Stimulated activated CD4-positive, alpha-beta T cell treated with anti-CD3 and anti-CD28 coated beads, Interleukin-2, amount 100 ng/mL, for 4 hours (primary cell): ENCODE results near the gene ARGFX.
A peak's percentile ranks its signal among the peaks of the same experiment; 100 is the strongest.
"Not testable (repeated sequence)": the region's sequence is repeated elsewhere in the genome, so short reads cannot be mapped to it uniquely, and the experiment has no call there.

Experiments
- DNase-seq: peaks from one replicate; pipeline ENCODE4 v3.0.0-alpha.2; 2020; ENCODE audit warnings: low read depth

ARGFX gene

GRCh38 chr3:121567649-121568048 is at the start of gene ARGFX:
TSS of gene ARGFX (plus strand) at chr3:121567949. CDS start at chr3:121570714, 2,765 bp downstream.
- no peak for DNase-seq

GRCh38 chr3:121517953-121518655 is 49.6 kb upstream of the ARGFX start:
- no peak for DNase-seq

- no peak for DNase-seq
Observed at GRCh38 chr3:121520510-121520909, 47.2 kb upstream of the ARGFX start.

- DNase-seq = no peak
Observed at GRCh38 chr3:121529308-121529707, 38.4 kb upstream of the ARGFX start.

DNA sequence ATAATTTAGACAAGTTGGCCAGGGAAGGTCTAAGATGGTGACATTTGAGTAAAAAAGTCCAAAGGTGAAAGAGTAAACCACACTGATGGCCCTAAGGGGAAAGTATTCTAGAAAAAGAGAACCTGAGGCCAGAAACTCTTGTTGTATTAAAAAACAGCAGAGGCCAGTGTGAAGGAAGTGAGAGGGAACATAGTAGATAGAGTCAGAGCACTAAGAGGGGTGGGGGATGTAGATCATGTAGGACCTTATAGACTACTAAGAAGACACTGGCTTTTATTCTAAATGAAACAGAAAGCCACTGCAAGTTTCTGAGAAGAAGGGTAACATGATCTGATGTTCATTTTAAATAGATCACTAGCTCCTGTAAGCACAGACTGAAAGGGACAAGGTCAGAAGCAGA is 36.5 kb upstream of the ARGFX start:
- no peak for DNase-seq

GRCh38 chr3:121542924-121543323 is 24.8 kb upstream of the ARGFX start:
- no peak for DNase-seq

GRCh38 chr3:121545049-121545573 is 22.6 kb upstream of the ARGFX start:
- DNase-seq = no peak

DNA sequence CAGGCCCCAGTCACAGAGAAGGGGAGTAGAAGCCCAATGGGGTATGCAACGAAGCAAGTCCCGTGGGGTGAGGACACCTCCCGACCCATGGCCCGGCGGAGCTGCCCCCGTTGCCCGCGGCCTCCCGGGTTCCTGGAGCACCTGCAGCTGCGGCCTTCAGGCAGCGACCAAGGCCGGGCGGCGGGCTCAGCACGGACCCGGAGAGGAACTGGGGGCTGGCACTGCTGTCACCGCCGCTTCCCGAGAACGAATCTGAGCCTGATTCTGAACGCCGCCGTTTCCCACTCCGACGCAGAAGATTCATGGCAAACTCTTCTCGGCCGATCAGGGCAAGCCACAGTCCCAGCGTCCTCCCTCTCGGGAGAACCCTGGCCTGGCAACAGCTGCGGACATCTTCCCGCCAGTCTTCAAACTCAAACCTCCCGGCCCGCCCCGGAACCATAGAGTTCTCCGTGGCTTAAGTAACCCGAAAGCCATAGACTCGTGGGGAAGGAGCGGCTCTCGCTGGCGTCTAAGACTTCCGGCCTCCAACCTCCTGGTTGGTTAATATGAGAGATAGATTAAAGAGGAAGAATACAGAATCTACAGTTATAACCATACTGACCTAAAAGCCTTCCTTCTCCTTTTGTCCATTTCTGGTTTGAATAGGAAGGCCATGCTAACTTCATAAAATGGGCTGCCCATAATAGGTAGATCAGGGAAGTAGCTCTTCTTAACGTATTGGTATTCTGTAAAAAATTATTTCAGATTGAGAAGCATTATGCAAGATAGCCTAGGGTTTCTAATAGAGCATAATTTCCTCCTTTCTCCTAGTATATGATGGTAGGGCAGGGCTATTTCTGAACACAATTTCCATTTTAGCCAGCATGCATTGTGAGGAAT is 21.9 kb upstream of the ARGFX start, which contains the start of gene POLQ:
POLQ (minus strand) TSS at position 415 of the 882 bp plus-strand sequence; CDS start at position 304, 111 bp downstream.
- peak; percentile 80 for DNase-seq

- no peak for DNase-seq
Observed at GRCh38 chr3:121552379-121552778, 15.4 kb upstream of the ARGFX start.

GRCh38 chr3:121552797-121553196 is 15.0 kb upstream of the ARGFX start:
- no peak for DNase-seq

GRCh38 chr3:121557426-121557934 is 10.3 kb upstream of the ARGFX start:
- no peak for DNase-seq

- DNase-seq = no peak
Observed at GRCh38 chr3:121562148-121562547, 5.6 kb upstream of the ARGFX start.

DNA sequence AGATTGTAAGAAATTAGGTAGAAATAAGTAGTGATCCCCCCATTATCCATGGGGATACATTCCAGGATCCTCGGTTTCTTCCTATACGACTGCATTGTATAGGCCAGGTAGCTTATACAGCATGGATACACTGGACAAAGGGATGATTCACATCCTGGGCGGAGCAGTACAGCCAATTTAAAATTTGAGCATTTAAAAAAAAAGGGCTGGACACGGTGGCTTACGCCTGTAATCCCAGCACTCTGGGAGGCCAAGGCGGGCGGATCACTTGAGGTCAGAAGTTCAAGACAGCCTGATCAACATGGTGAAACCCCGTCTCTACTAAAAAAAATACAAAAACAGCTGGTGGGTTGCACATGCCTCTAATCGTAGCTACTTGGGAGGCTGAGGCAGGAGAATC is 976 bp upstream of the ARGFX start:
- no peak for DNase-seq

- no peak for DNase-seq
Observed at GRCh38 chr3:121574449-121574848, 6.7 kb downstream of the ARGFX start.

- DNase-seq = no peak
Observed at GRCh38 chr3:121581691-121582090, 13.9 kb downstream of the ARGFX start.

GRCh38 chr3:121584418-121584817 is 16.7 kb downstream of the ARGFX start:
- no peak for DNase-seq

DNA sequence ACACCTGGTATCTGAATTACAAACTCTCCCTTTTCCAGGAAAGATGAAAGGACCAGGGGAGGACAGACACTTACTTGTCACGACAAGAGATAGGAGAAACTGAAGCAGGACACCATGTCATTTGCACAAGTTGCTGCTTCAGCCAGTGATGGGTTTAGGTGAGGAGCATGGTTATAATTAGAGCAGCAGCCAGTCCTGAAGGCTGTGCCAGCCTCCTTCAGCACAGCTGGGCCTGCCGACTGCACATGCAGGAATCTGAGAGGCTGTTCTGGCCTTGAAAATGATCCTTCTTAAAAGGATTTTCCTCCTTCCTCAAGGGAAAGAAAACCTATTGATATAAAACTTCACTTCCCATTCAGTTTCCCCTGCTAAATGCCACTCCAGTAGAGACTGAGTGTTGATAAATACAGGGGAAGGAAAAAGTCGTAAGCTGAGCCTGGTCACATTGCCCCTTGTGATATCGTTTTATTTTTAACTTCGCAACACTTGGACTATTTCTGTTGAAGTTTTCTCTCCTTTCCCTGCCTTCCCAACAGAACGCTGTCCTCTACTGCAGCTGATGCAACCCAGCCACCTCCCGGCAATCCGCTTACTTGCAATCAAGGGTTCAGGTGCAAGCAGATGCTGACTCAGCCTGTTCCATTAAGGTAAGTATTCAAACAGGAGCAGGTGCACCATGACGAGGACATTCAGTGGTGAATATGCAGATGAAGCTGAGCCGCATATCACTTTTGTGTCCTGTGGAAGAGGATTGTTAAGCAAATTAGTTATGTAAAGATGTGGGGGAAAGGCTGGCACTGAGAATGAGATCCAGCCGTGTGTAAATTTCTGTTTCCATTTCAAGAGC is 25.3 kb downstream of the ARGFX start, which contains the start of gene FBXO40:
FBXO40 (plus strand) TSS at position 524 of the 847 bp plus-strand sequence. CDS start 27,197 bp downstream, outside the sequence.
- DNase-seq = no peak

DNA sequence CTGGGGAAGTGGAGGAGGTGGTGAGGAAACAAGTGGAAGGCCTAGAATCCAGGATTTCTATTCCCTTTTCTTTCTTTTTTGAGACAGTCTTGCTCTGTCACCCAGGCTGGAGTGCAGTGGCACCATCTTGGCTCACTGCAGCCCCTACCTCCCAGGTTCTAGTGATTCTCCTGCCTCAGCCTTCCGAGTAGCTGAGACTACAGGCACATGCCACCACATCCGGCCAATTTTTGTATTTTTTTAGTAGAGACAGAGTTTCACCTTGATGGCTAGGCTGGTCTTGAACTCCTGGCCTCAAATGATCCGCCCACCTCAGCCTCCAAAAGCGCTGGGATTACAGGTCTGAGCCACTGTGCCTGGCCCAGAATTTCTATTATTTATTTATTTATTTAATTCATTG is 26.1 kb downstream of the ARGFX start:
- DNase-seq = not testable (repeated sequence)

GRCh38 chr3:121594850-121595249 is 27.1 kb downstream of the ARGFX start:
- DNase-seq = no peak

- DNase-seq = no peak
Observed at GRCh38 chr3:121595765-121596406, 28.1 kb downstream of the ARGFX start.

DNA sequence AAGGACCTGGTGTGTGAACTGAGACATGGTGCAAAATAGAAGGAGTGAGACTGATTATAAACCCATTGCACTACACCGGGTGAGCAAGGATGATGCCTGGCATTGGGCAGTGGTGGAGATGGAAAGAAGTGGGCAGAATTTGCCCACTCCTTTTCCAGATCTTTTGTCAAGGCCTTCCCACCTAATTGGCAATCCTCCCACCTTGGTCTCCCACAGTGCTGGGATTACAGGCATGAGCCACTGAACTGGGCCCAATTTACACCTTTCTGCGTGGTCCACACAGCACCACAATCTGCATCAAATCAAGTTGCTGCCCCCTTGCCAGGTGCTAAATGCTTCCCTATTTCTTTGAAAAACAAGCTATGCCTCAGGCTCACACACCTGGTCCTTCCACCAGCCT is 30.8 kb downstream of the ARGFX start:
- no peak for DNase-seq
